SK-N-SH treated with all-trans-retinoic acid at 6 μM for 48 hours (cell line): Measurements from ENCODE around the gene USH2A.

Experiments
- OSR1 ChIP-seq: fragments of 250-450 bp; sonication (Bioruptor Pico); IDR thresholded peaks from 2 replicates; pipeline ENCODE4 v1.8.0; 2022; ENCODE audit warnings: moderate library complexity, mild to moderate bottlenecking, inconsistent platforms
- PATZ1 ChIP-seq: fragments of 250-450 bp; sonication (Bioruptor Pico); IDR thresholded peaks from 2 replicates; pipeline ENCODE4 v1.8.0; 2020; ENCODE audit warnings: mild to moderate bottlenecking, moderate library complexity, borderline replicate concordance
- POU6F1 ChIP-seq: fragments of 250-450 bp; sonication (Bioruptor Pico); IDR thresholded peaks from 2 replicates; pipeline ENCODE4 v1.8.0; 2021; ENCODE audit warnings: low read depth, mild to moderate bottlenecking, moderate library complexity, borderline replicate concordance
- RARB ChIP-seq: fragments of 250-450 bp; sonication (Bioruptor Pico); IDR thresholded peaks from 2 replicates; pipeline ENCODE4 v1.8.0; 2021; ENCODE audit warnings: mild to moderate bottlenecking, moderate library complexity
- ZNF70 ChIP-seq: fragments of 450-650 bp; formaldehyde crosslinking; IDR thresholded peaks from 2 replicates; pipeline ENCODE4 v1.5.0; 2020; ENCODE audit warnings: mild to moderate bottlenecking, moderate library complexity

GRCh38 chr1:216332462-216332861 is 90.8 kb downstream of the USH2A start:
- TF ChIP-seq PATZ1 (CRISPR knock-in tag) (no peak), POU6F1 (CRISPR knock-in tag) (no peak), OSR1 (no peak), RARB (no peak), ZNF70 (CRISPR knock-in tag) (no peak)
